ENCODE results near the gene PNPLA2.

PNPLA2 gene

DNA sequence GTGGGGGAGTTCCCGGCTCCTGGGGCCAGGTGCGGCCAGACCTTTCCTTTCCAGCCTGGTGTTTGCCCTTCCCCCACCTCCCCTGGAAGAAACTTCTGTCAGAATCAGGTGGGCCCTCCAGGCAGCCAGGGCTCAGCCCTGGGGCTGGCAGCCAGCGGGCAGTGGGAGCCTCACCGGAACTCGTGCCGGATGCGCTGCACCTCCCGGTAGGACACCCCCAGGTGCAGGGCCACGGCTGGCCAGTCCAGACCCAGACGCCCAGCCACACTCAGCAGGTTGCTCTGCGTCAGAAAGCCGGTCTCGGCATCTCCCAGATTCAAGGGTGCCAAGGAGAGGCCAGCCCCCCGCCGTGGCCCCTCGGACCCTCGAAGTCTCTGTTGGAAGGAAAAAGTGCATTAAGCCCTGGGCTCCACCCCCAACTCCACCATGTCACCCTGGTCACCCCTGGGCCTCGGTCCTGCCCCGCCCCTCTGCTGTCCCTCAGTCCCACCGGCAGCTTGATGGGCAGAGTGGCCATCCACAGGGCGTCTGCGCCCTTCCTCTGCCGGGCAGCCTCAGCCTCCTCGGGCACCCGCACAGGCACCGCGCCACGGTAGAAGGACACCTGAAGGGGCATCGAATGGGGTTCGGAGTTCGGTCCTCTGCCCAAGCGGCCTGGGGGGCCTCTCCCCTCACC, 18.9 kb upstream of the PNPLA2 start:
- no peak for DNase-seq

DNA sequence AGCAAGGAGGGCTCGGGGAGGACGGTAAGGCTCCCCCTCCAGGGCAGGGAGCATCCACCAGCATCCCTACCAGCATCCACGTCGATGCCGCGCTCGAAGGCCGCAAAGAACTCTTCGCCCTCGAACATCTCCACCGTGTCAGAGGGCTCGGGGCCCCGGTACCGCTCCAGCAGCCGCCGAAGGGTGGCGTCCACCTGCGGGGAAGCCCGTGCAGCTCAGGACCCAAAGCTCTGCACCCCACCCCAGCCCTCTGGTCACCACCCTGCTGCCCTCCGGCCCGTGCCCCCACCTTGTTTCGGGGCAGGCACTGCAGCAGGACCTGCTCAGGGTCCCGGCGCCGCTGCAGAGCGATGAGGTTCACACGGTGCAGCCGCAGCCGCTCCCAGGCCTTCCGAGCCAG, 18.2 kb upstream of the PNPLA2 start:
- no peak for DNase-seq

DNA sequence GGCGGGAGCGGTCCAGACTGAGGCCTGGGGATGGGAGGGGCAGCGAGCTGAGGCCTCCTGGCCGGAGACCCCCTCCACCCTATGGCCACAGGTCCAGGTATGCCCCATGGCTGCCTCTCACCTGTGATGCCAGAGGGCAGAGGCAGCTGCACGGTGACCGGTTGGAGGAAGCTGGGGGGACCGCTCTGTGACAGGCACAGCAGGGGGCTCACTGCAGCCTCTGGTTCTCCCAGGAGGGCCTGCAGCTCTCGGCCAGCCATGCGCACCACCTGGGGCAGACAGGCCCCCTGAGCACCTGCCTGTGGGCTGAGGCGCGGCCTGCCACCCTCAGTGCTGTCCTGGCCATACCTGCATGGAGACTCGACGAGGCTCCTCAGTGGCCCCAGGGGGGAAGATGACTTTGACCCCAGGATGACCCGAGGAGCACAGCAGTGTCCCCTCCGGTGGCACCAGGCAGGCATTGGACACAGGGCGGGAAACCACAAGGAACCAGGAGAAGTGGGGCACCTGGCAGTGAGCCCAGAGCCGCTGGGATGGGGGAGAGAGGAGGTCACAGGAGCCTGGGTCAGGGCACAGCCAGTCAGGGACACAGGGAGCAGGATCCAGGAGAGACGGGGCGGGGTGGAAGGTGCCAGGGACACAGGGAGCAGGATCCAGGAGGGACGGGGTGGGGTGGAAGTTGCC, 17.5 kb upstream of the PNPLA2 start:
- DNase-seq: no peak

- DNase-seq: no peak
Measured at GRCh38 chr11:802018-802617, 16.6 kb upstream of the PNPLA2 start.

- DNase-seq: no peak
Measured at GRCh38 chr11:802693-803466, 15.8 kb upstream of the PNPLA2 start.

DNA sequence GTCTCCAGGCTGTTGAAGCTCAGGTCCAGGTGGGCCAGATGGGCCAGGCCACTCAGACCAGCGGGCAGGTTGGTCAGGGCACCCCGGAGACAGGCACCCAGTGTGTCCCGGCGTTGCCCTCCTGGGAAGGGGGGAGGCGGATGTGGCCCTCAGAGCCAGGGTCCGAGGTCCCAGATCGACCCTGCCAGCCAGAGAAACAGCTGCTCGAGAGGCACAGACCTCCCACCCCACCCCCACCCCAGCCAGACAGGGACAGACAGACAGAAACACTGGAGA, 15.3 kb upstream of the PNPLA2 start:
- DNase-seq: no peak

GRCh38 chr11:803770-804598, 14.7 kb upstream of the PNPLA2 start:
- DNase-seq: no peak

- no peak for DNase-seq
Measured at GRCh38 chr11:804599-804964, 14.1 kb upstream of the PNPLA2 start.

- DNase-seq: no peak
Measured at GRCh38 chr11:808427-809286, 10.1 kb upstream of the PNPLA2 start.

DNA sequence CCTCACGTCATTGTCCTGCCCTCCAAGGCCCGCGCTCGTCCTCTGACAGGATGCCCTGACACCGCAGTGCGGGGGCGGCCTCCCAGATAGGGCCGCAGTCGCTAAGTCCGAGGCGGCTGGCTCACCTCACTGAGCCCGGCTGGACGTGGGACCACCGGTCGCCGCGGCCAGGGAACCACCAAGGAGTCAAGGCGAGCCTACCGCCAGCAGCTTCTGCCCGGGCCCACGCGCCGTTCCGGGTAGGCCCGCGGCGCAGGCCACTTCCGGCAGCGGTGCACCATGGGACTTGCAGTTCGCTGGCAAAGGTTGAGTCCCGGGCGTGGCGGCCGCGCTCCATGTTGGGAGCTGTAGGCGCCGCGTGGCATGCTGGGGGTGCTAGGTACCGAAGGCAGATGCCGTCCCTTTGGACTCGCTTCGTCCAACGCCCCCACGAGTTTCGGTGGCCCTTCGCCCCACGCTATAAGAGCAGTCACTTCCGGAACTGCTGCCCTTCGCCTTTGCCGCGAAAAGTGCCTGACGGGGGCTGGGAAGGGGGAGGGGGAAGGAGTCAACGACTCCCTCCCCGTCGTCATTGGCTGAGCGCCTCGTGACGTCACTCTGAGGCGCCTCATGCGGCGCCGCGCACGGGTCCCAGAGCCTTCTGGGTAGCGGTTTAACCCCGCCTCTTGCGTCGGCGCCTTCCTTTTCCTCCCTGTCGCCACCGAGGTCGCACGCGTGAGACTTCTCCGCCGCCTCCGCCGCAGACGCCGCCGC, 9.3 kb upstream of the PNPLA2 start, which contains the start of gene RPLP2:
RPLP2 (plus strand) TSS at position 681 of the 753 bp plus-strand sequence. CDS start 268 bp downstream, outside the sequence.
- peak; percentile 95 to 97 for DNase-seq

DNA sequence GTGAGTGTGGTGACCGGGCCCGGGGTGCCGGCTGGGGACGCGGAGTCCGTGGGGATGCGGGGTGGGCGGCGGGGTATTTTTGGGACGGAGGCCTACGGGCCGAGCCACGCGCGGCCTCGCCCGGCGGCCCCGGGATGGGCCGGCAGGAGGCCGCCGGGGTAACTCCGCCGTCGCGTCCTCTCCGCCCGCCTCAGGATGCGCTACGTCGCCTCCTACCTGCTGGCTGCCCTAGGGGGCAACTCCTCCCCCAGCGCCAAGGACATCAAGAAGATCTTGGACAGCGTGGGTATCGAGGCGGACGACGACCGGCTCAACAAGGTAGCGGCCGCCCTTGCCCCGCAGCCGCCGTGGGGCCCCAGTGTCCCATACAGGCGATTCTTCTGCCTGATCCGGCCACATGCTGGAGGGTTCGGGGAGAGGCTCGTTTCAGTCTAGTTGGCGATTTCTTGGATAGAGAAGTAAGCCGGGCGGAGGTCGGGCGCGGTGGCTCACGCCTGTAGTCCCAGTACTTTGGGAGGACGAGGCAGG, 8.6 kb upstream of the PNPLA2 start:
- DNase-seq: no peak

- DNase-seq: no peak
Measured at GRCh38 chr11:811446-812245, 7.1 kb upstream of the PNPLA2 start.

- DNase-seq: no peak
Measured at GRCh38 chr11:812390-812789, 6.3 kb upstream of the PNPLA2 start.

DNA sequence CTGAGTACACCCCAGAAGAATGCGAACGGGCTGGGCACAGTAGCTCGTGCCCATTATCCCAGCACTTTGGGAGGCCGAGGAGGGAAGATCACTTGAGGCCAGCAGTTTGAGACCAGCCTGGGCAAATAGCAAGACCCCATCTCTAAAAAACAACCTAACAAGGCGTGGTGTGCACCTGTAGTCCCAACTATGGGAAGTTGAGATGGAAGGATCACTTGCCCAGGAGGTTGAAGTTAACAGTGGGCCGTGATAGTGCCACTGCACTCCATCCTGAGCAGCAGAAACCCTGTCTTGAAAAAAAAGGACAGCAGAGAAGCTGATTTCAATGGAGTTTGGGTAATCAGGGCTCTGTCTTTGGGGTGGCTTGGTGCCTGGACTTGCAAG, 5.7 kb upstream of the PNPLA2 start:
- no peak for DNase-seq

GRCh38 chr11:813456-814096, 5.1 kb upstream of the PNPLA2 start:
- no peak for DNase-seq

DNA sequence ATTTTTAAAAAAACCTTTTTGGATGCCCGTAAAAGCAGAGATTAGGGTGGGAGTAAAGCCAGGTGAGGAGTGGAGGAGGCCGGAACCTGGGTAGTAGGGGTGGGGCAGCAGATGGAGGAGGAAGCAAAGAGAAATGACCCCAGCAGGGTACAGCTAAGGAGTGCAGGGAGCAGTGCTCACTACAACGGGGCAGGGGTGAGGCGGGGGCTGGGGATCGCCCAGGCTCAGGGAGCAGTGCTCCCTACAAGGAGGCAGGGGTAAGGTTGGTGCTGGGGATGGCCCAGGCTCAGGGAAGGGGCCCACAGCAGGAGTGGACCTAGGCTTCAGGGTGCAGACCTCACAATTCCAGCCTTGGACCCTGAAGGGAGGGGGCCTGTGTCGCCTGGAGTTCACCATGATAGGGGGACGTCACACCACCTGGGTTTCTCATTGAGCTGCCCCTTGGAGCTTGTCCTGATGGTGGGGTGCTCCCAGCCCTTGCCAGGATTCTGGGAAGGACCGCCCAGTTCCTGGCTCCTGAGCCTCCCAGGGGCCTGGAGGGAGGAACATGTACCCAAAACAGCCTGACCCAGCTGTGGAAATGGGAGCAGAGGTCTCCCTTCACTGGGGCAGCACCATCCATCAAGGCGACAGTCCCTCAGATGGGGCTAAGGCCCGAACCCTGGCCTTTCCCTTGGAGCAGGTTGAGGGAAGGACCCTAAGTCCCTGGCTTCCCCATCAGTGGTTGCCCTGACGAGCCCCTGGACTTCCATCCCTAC, 2.9 kb upstream of the PNPLA2 start:
- DNase-seq: no peak

DNA sequence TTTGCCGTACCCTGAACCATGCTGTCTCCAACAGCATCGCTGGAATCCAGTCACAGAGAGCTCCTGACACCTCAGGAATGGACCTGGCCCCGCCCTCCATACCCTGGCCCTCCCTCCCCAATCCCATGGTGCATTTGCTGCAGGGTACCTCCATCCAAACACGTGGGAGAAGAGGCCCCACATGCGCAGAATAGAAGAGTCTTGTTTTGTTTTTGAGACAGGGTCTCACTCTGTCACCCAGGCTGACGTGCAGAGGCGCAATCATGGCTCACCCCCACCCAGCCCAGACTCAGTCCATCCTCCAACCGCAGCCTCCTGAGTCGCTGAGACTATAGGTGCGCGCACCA, 2.3 kb upstream of the PNPLA2 start:
- no peak for DNase-seq

- DNase-seq: peak; percentile 91 to 94
Measured at GRCh38 chr11:819129-819931, 616 bp downstream of the PNPLA2 start.

Measured in stimulated activated CD4-positive, alpha-beta T cell treated with anti-CD3 and anti-CD28 coated beads, Interleukin-4, amount 100 ng/mL, for 4 hours (primary cell).